Measurements from ENCODE around the gene OPA1.
A peak's percentile ranks its signal among the peaks of the same experiment; 100 is the strongest.

OPA1 gene

GRCh38 chr3:193585530-193585929 is 7.5 kb upstream of the OPA1 start:
- no peak for TF ChIP-seq CTCF (IDR thresholded peaks at IDR 0.05; ENCODE audit: borderline replicate concordance, control extremely low read depth, extremely low read depth, insufficient read depth, missing control alignments)
- in situ Hi-C loops (cut with MboI; ENCODE audit: low sequenced_read_pairs, unreplicated experiment): no loop called here
- DNase-seq (ENCODE audit: low spot score): no peak

- in situ Hi-C loops (cut with MboI; ENCODE audit: low sequenced_read_pairs, unreplicated experiment): no loop called here
- no peak for DNase-seq (ENCODE audit: low spot score)
Observed at GRCh38 chr3:193586526-193586925, 6.5 kb upstream of the OPA1 start.

GRCh38 chr3:193589129-193589528 is 3.9 kb upstream of the OPA1 start:
- DNase-seq (ENCODE audit: low spot score): no peak
- in situ Hi-C loops (cut with MboI; ENCODE audit: low sequenced_read_pairs, unreplicated experiment): no loop called here
- TF ChIP-seq CTCF (IDR thresholded peaks at IDR 0.05; ENCODE audit: borderline replicate concordance, control extremely low read depth, extremely low read depth, insufficient read depth, missing control alignments): no peak

More at GRCh38 chr3:193586526-193586925, 6.5 kb upstream of the OPA1 start:
- TF ChIP-seq CTCF (IDR thresholded peaks at IDR 0.05; ENCODE audit: borderline replicate concordance, control extremely low read depth, extremely low read depth, insufficient read depth, missing control alignments): no peak

- TF ChIP-seq CTCF (IDR thresholded peaks at IDR 0.05; ENCODE audit: borderline replicate concordance, control extremely low read depth, extremely low read depth, insufficient read depth, missing control alignments): no peak
- DNase-seq (ENCODE audit: low spot score): no peak
- in situ Hi-C loops (cut with MboI; ENCODE audit: low sequenced_read_pairs, unreplicated experiment): no loop called here
Observed at GRCh38 chr3:193589616-193590015, 3.4 kb upstream of the OPA1 start.

GRCh38 chr3:193590088-193590856 is 2.7 kb upstream of the OPA1 start:
- TF ChIP-seq CTCF (IDR thresholded peaks at IDR 0.05; ENCODE audit: borderline replicate concordance, control extremely low read depth, extremely low read depth, insufficient read depth, missing control alignments): no peak
- no peak for DNase-seq (ENCODE audit: low spot score)
- in situ Hi-C loops (cut with MboI; ENCODE audit: low sequenced_read_pairs, unreplicated experiment): no loop called here

- DNase-seq (ENCODE audit: low spot score): peak; percentile 49
- in situ Hi-C loops (cut with MboI; ENCODE audit: low sequenced_read_pairs, unreplicated experiment): no loop called here
- TF ChIP-seq CTCF (IDR thresholded peaks at IDR 0.05; ENCODE audit: borderline replicate concordance, control extremely low read depth, extremely low read depth, insufficient read depth, missing control alignments): no peak
Observed at GRCh38 chr3:193593668-193594030, 641 bp downstream of the OPA1 start.
